ENCODE results near the gene TMEM45B.

- TF ChIP-seq POLR2AphosphoS5 (IDR thresholded peaks at IDR 0.05; ENCODE audit: low read depth, low read length) (no peak), SIN3A (IDR thresholded peaks at IDR 0.05; ENCODE audit: borderline replicate concordance, insufficient read depth, low read length) (no peak), TAF1 (IDR thresholded peaks at IDR 0.05; ENCODE audit: borderline replicate concordance, insufficient read depth, low read length) (no peak), REST (IDR thresholded peaks at IDR 0.05; ENCODE audit: insufficient read depth in 1 of 2, low read depth in 2 of 2, low read length in 2 of 2) (no peak)
Measured at GRCh38 chr11:129768356-129768755, 47.3 kb upstream of the TMEM45B start.
